LNCaP clone FGC (cell line): Measurements from ENCODE around the gene ATP2B2.

Experiments used
- DNase-seq: peaks from one replicate; pipeline ENCODE4 v3.0.0-alpha.2; 2011; ENCODE audit warnings: low read depth
- H3K4me3 ChIP-seq: 2 replicates; pipeline ENCODE4 v1.5.1; 2011; ENCODE audit warnings: mild to moderate bottlenecking, low read depth, low read length, control low read depth
- CTCF ChIP-seq: IDR thresholded peaks from 2 replicates; pipeline ENCODE4 v1.5.1; 2012; ENCODE audit warnings: mild to moderate bottlenecking; ENCODE audit not compliant: control insufficient read depth, insufficient read depth; ENCODE audit errors: extremely low read depth

ATP2B2 gene

GRCh38 chr3:10312861-10313260 is 192.5 kb downstream of the ATP2B2 start:
- no peak for TF ChIP-seq CTCF
- H3K4me3 ChIP-seq, result no peak overlapping the region
- no peak for DNase-seq

GRCh38 chr3:10312391-10312790 is 193.0 kb downstream of the ATP2B2 start:
- DNase-seq, result no peak
- no peak for TF ChIP-seq CTCF
- H3K4me3 ChIP-seq, result no peak overlapping the region

- DNase-seq, result no peak
- no peak overlapping the region for H3K4me3 ChIP-seq
- TF ChIP-seq CTCF, result no peak
Measured at GRCh38 chr3:10311710-10312109, 193.7 kb downstream of the ATP2B2 start.

GRCh38 chr3:10310578-10310977 is 194.8 kb downstream of the ATP2B2 start:
- DNase-seq, result no peak
- TF ChIP-seq CTCF, result no peak
- H3K4me3 ChIP-seq, result no peak overlapping the region

GRCh38 chr3:10309736-10310135 is 195.7 kb downstream of the ATP2B2 start:
- H3K4me3 ChIP-seq, result no peak overlapping the region
- no peak for DNase-seq
- no peak for TF ChIP-seq CTCF

- DNase-seq, result no peak
- no peak overlapping the region for H3K4me3 ChIP-seq
- no peak for TF ChIP-seq CTCF
Measured at GRCh38 chr3:10308678-10309077, 196.7 kb downstream of the ATP2B2 start.

GRCh38 chr3:10306156-10306555 is 199.2 kb downstream of the ATP2B2 start:
- TF ChIP-seq CTCF, result no peak
- H3K4me3 ChIP-seq, result no peak overlapping the region
- no peak for DNase-seq
